Colon (tissue), 2 donors: ENCODE results near the gene COASY.
"Not testable (repeated sequence)": the region's sequence is repeated elsewhere in the genome, so short reads cannot be mapped to it uniquely, and the experiment has no call there.

Source experiments
- FAIRE-seq: peaks from 2 replicates; lab custom pipeline; 2012; peaks lifted over from hg19 to GRCh38; lab: Jason Lieb, UNC
- donor health status: control.
- donor health status: control.

The COASY gene

GRCh38 chr17:42574463-42574862, 12.5 kb downstream of the COASY start:
- FAIRE-seq = no peak

- FAIRE-seq = no peak
Measured at GRCh38 chr17:42577140-42577531, 15.2 kb downstream of the COASY start.

- no peak for FAIRE-seq
Measured at GRCh38 chr17:42577532-42578281, 15.8 kb downstream of the COASY start, which contains the start of gene PSMC3IP. PSMC3IP (minus strand) TSS chr17:42577729; CDS start chr17:42577686, 43 bp downstream.

GRCh38 chr17:42578282-42578869, 16.4 kb downstream of the COASY start:
- FAIRE-seq = no peak

- no peak for FAIRE-seq
Measured at GRCh38 chr17:42579794-42580551, 18.0 kb downstream of the COASY start.

GRCh38 chr17:42581744-42582270, 19.9 kb downstream of the COASY start:
- FAIRE-seq = no peak

GRCh38 chr17:42584880-42585279, 22.9 kb downstream of the COASY start:
- FAIRE-seq = no peak

- FAIRE-seq = no peak
Measured at GRCh38 chr17:42585353-42585752, 23.4 kb downstream of the COASY start.

GRCh38 chr17:42586514-42587230, 24.7 kb downstream of the COASY start:
- FAIRE-seq = no peak

GRCh38 chr17:42590886-42591285, 28.9 kb downstream of the COASY start:
- no peak for FAIRE-seq

- no peak for FAIRE-seq
Measured at GRCh38 chr17:42591411-42591810, 29.5 kb downstream of the COASY start.

GRCh38 chr17:42596386-42596785, 34.4 kb downstream of the COASY start:
- FAIRE-seq = no peak

GRCh38 chr17:42598905-42599304, 37.0 kb downstream of the COASY start:
- no peak for FAIRE-seq

- FAIRE-seq = no peak
Measured at GRCh38 chr17:42603318-42603717, 41.4 kb downstream of the COASY start.

GRCh38 chr17:42607769-42608168, 45.8 kb downstream of the COASY start:
- no peak for FAIRE-seq

GRCh38 chr17:42608305-42609181, 46.6 kb downstream of the COASY start:
- no peak for FAIRE-seq

GRCh38 chr17:42609182-42609813, 47.4 kb downstream of the COASY start, which contains the start of the genes RETREG3 and TUBG1:
RETREG3 (minus strand) TSS chr17:42609374; CDS start chr17:42609324, 50 bp downstream.
TUBG1 (plus strand) TSS chr17:42609683; CDS start chr17:42609738, 55 bp downstream.
- FAIRE-seq = peak; percentile 28

GRCh38 chr17:42609814-42610801, 48.2 kb downstream of the COASY start:
- not testable (repeated sequence) for FAIRE-seq

GRCh38 chr17:42612013-42612412, 50.1 kb downstream of the COASY start:
- no peak for FAIRE-seq
